ENCODE data around the gene LMF2.

LMF2 gene

GRCh38 chr22:50461536-50461935 lies 46.0 kb downstream of the LMF2 start:
- no peak for DNase-seq

- no peak for DNase-seq
Observed at GRCh38 chr22:50460938-50461337, 46.6 kb downstream of the LMF2 start.

- DNase-seq: no peak
Observed at GRCh38 chr22:50459496-50460140, 47.9 kb downstream of the LMF2 start.

- no peak for DNase-seq
Observed at GRCh38 chr22:50459016-50459415, 48.5 kb downstream of the LMF2 start.

- no peak for DNase-seq
Observed at GRCh38 chr22:50456466-50457234, 50.9 kb downstream of the LMF2 start.

- DNase-seq: no peak
Observed at GRCh38 chr22:50456026-50456425, 51.5 kb downstream of the LMF2 start.

- DNase-seq: no peak
Observed at GRCh38 chr22:50455201-50455600, 52.3 kb downstream of the LMF2 start.

GRCh38 chr22:50454556-50455075 lies 52.9 kb downstream of the LMF2 start:
- no peak for DNase-seq
